HG02798 (cell line): ENCODE measurements around the gene RAB42.

ENCODE experiments used
- ATAC-seq: cut with Tn5 transposase; IDR thresholded peaks from one replicate; pipeline ENCODE4 v1.9.1; 2021; ENCODE audit warnings: mild to moderate bottlenecking; ENCODE audit not compliant: unreplicated experiment, poor library complexity

Gene RAB42

DNA sequence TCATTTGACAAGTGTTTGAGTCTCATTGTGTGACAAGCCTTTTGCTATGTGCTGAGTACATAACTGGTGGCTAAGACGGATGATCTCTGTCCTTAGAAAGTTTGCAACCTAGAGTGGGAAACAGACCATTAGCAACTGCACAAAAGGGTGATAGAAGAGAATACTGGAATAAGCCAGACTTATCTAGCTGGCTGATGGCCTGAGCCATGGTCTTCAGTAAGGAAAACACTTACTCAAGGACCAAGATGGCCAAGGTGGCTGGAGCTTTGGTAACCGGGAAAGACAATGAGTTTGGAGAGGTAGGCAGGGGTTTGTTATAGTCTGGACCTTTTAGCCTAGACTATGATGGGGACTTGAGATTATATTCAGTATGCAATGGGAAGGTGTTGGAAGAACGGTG, 52.4 kb downstream of the RAB42 start:
- no peak for ATAC-seq
